HepG2 (cell line): Measurements from ENCODE around the gene SMIM28. TPM values are rescaled to one million over a fixed set of nuclear protein-coding genes. Genes with fewer than 3 reads are reported as not detected.

Source experiments
- CBX2 ChIP-seq, 2 experiments: fragments of 200-600 bp in 1 of 2; sonication (generic); formaldehyde crosslinking in 1 of 2; IDR thresholded peaks; 2 replicates each; pipeline versions ENCODE4 v1.7.0 to v1.8.1; 2018 to 2022; ENCODE audit warnings: low read depth in 2 of 2, low read length in 1 of 2, mild to moderate bottlenecking in 1 of 2, missing genetic modification reagents in 1 of 2
- DNMT3B ChIP-seq: conservative IDR thresholded peaks from 2 replicates; pipeline ENCODE4 v1.6.1; 2016; ENCODE audit warnings: missing biosample characterization, control low read depth
- FOXC1 ChIP-seq: sonication (generic); formaldehyde crosslinking; IDR thresholded peaks from 2 replicates; pipeline ENCODE4 v1.8.0; 2022; ENCODE audit warnings: mild to moderate bottlenecking, missing genetic modification reagents, borderline replicate concordance
- HIC2 ChIP-seq: sonication (generic); formaldehyde crosslinking; IDR thresholded peaks from 2 replicates; pipeline ENCODE4 v1.9.0; 2022; ENCODE audit warnings: low read depth, missing genetic modification reagents
- JUND ChIP-seq: sonication (generic); formaldehyde crosslinking; IDR thresholded peaks from 2 replicates; pipeline ENCODE4 v1.8.0; 2022; ENCODE audit warnings: mild to moderate bottlenecking, missing genetic modification reagents
- KAT2B ChIP-seq: fragments of 150-350 bp; IDR thresholded peaks from 2 replicates; pipeline ENCODE4 v1.6.1; 2014; ENCODE audit warnings: low read depth, low read length, borderline replicate concordance
- MATR3 ChIP-seq: sonication (generic); formaldehyde crosslinking; IDR thresholded peaks from 2 replicates; pipeline ENCODE4 v1.4.0; 2020; ENCODE audit warnings: missing genetic modification reagents
- MTERF4 ChIP-seq: sonication (generic); formaldehyde crosslinking; IDR thresholded peaks from 2 replicates; pipeline ENCODE4 v1.8.0; 2023; ENCODE audit warnings: mild to moderate bottlenecking, missing genetic modification reagents
- MYNN ChIP-seq: sonication (generic); formaldehyde crosslinking; IDR thresholded peaks from 2 replicates; pipeline ENCODE4 v1.4.0; 2020; ENCODE audit warnings: mild to moderate bottlenecking, low read depth, missing genetic modification reagents
- MZF1 ChIP-seq: sonication (generic); formaldehyde crosslinking; IDR thresholded peaks from 2 replicates; pipeline ENCODE4 v1.8.1; 2023; ENCODE audit warnings: mild to moderate bottlenecking, missing genetic modification reagents, borderline replicate concordance
- NCOR1 ChIP-seq: fragments of 200-600 bp; sonication (generic); IDR thresholded peaks from 2 replicates; pipeline ENCODE4 v1.7.0; 2017; ENCODE audit warnings: antibody characterized with exemption, low read length, borderline replicate concordance
- PAF1 ChIP-seq: IDR thresholded peaks from 2 replicates; pipeline ENCODE4 v1.6.1; 2016; ENCODE audit warnings: missing genetic modification reagents, missing compliant biosample characterization
- PPARG ChIP-seq: conservative IDR thresholded peaks from 2 replicates; pipeline ENCODE4 v1.6.1; 2016; ENCODE audit warnings: missing biosample characterization, missing genetic modification reagents
- RFXAP ChIP-seq: sonication (generic); formaldehyde crosslinking; IDR thresholded peaks from 2 replicates; pipeline ENCODE4 v1.4.0; 2020; ENCODE audit warnings: missing genetic modification reagents, borderline replicate concordance
- SMAD3 ChIP-seq: sonication (generic); formaldehyde crosslinking; IDR thresholded peaks from 2 replicates; pipeline ENCODE4 v1.4.0; 2020; ENCODE audit warnings: missing genetic modification reagents
- TBL1XR1 ChIP-seq: fragments of 150-350 bp; IDR thresholded peaks from 2 replicates; pipeline ENCODE4 v1.6.1; 2014; ENCODE audit warnings: borderline replicate concordance, low read length; ENCODE audit not compliant: partially characterized antibody
- TCF7 ChIP-seq: sonication (generic); IDR thresholded peaks from 2 replicates; pipeline ENCODE4 v1.6.1; 2016; ENCODE audit warnings: antibody characterized with exemption, low read depth
- TERF1 ChIP-seq: sonication (generic); formaldehyde crosslinking; IDR thresholded peaks from 2 replicates; pipeline ENCODE4 v1.8.0; 2022; ENCODE audit warnings: mild to moderate bottlenecking, missing genetic modification reagents, moderate library complexity
- THAP9 ChIP-seq: sonication (generic); formaldehyde crosslinking; IDR thresholded peaks from 2 replicates; pipeline ENCODE4; 2020; ENCODE audit warnings: missing genetic modification reagents, mild to moderate bottlenecking, borderline replicate concordance
- ZNF256 ChIP-seq: sonication (generic); formaldehyde crosslinking; conservative IDR thresholded peaks from 2 replicates; pipeline ENCODE4 v1.4.0; 2020; ENCODE audit warnings: missing genetic modification reagents
- polyA plus RNA-seq, 8 experiments: library from polyadenylated mRNA; depleted of rRNA in 3 of 8; stranded (reverse) in 7 of 8; unstranded in 1 of 8; fragments of >200 nt; fragmentation: Illumina TruSeq in 4 of 8; extraction: Trizol in 4 of 8; gene quantifications; 2 replicates each; pipeline versions ENCODE4 v1.2.1 to v1.2.3, GENCODE V29; 2011 to 2016; ENCODE audit warnings: low read depth in 4 of 8, missing spikeins in 1 of 8, mixed read lengths in 1 of 8; ENCODE audit not compliant: insufficient read depth in 1 of 8
- total RNA-seq, 5 experiments: library from RNA; depleted of rRNA; stranded (reverse); fragments of >200 nt; fragmentation: Illumina TruSeq; extraction: Trizol; gene quantifications; 2 replicates each; pipeline ENCODE4 v1.2.3, GENCODE V29; 2016; ENCODE audit warnings: low read depth in 1 of 5

The SMIM28 gene
- total and polyA plus RNA-seq, 2 of the 13 experiments (the other 11 are each of a cell fraction or from before 2014, with no cell fraction given): not detected

GRCh38 chr6:138403801-138404665 lies 26.3 kb downstream of the SMIM28 start, which contains the start of gene HEBP2 (continued):
- peak; percentile 67; the same call in 1 of the 2 replicates for TF ChIP-seq SMAD3 (CRISPR knock-in tag)
- TF ChIP-seq CBX2 (IDR thresholded peaks at IDR 0.05; ENCODE audit: low read depth, low read length): no peak
- 0 out of 2 replicates have a peak, but pooled peaks have one; percentile 40 for TF ChIP-seq CBX2 (CRISPR knock-in tag; IDR thresholded peaks at IDR 0.05; ENCODE audit: low read depth)
- no peak; the same call in 1 of the 2 replicates for TF ChIP-seq PPARG (CRISPR knock-in tag)
- TF ChIP-seq TBL1XR1: peak; percentile 27
- TF ChIP-seq TERF1: 0 out of 2 replicates have a peak, but pooled peaks have one; percentile 56
- TF ChIP-seq FOXC1 (CRISPR knock-in tag): peak; percentile 19; the same call in 1 of the 2 replicates
- TF ChIP-seq JUND: 0 out of 2 replicates have a peak, but pooled peaks have one; percentile 44
- TF ChIP-seq DNMT3B: no peak
- TF ChIP-seq MATR3 (CRISPR knock-in tag): no peak
- peak; percentile 38; the same call in 1 of the 2 replicates for TF ChIP-seq NCOR1
- TF ChIP-seq THAP9: 0 out of 2 replicates have a peak, but pooled peaks have one; percentile 9
- peak; percentile 19; the same call in 1 of the 2 replicates for TF ChIP-seq TCF7
- TF ChIP-seq KAT2B: no peak
- TF ChIP-seq ZNF256: peak; percentile 86; the same call in 1 of the 2 replicates
- TF ChIP-seq MZF1 (CRISPR knock-in tag): no peak
- TF ChIP-seq PAF1 (CRISPR knock-in tag): no peak
- TF ChIP-seq HIC2 (CRISPR knock-in tag): peak; percentile 38
- peak; percentile 84; the same call in 1 of the 2 replicates for TF ChIP-seq MTERF4 (CRISPR knock-in tag)
- peak; percentile 90 for TF ChIP-seq RFXAP (CRISPR knock-in tag)
- TF ChIP-seq MYNN (CRISPR knock-in tag): peak; percentile 72; the same call in 1 of the 2 replicates
